Mesothelial cell of epicardium (in vitro differentiated cells): ENCODE data around the gene GRM7. TPM values are rescaled to one million over a fixed set of nuclear protein-coding genes. Genes with fewer than 3 reads are reported as not detected.

Experiments used
- DNase-seq, 2 experiments: peaks; one replicate each; pipeline ENCODE4 v3.0.0; 2021; ENCODE audit warnings: low spot score in 2 of 2; ENCODE audit not compliant: unreplicated experiment in 2 of 2
- H3K27ac Mint-ChIP-seq: 2 replicates; pipeline ENCODE4 v1.8.0; 2021; ENCODE audit warnings: mixed read lengths
- H3K27me3 Mint-ChIP-seq: 2 replicates; pipeline ENCODE4 v1.8.0; 2021; ENCODE audit warnings: low read depth, mixed read lengths
- H3K36me3 Mint-ChIP-seq: 2 replicates; pipeline ENCODE4 v1.8.0; 2021; ENCODE audit warnings: mixed read lengths
- H3K4me1 Mint-ChIP-seq: 2 replicates; pipeline ENCODE4 v1.8.0; 2021; ENCODE audit warnings: mixed read lengths
- H3K4me3 Mint-ChIP-seq: 2 replicates; pipeline ENCODE4 v1.8.0; 2021; ENCODE audit warnings: mild to moderate bottlenecking, moderate library complexity, mixed read lengths
- H3K9me3 Mint-ChIP-seq: 2 replicates; pipeline ENCODE4 v1.8.0; 2021; ENCODE audit warnings: mixed read lengths
- CTCF ChIP-seq: fragments of 200-600 bp; sonication (generic); IDR thresholded peaks from one replicate; pipeline ENCODE4 v1.5.0; 2021; ENCODE audit warnings: antibody characterized with exemption; ENCODE audit not compliant: unreplicated experiment
- total RNA-seq: library from RNA; stranded (reverse); gene quantifications from 3 replicates; pipeline ENCODE4 v1.2.1, GENCODE V29; 2021

Gene GRM7
- total RNA-seq, 1 donor from 2014 or later: 0.69 TPM

DNA sequence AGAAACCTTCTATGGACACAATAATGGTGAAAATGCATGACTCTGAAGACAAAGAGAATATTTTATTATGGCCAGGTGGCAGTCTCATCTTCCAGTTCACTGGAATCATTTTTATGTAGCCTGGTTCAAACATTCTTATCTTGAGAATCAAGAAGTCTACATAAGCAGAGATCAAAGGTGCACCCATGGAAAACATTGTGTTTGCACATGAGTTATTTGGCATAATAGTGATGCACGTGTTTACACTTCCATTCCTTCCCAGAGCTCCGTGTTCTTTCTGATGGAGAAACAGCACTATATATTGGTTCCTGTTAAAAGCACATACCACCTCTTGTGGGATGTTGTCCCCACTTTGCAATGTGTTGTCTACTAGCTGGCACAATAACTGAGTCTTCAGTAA, 572.2 kb downstream of the GRM7 start:
- Mint-ChIP-seq H3K9me3 (peaks cover 12% of the 10 kb centered on the region), H3K4me1 (no peaks in the 10 kb centered on the region), H3K36me3 (no peaks in the 10 kb centered on the region), H3K27ac (no peak overlapping the region), H3K4me3 (no peak overlapping the region), H3K27me3 (peaks cover 3% of the 10 kb centered on the region)
- no peak for DNase-seq
- no peak for TF ChIP-seq CTCF

DNA sequence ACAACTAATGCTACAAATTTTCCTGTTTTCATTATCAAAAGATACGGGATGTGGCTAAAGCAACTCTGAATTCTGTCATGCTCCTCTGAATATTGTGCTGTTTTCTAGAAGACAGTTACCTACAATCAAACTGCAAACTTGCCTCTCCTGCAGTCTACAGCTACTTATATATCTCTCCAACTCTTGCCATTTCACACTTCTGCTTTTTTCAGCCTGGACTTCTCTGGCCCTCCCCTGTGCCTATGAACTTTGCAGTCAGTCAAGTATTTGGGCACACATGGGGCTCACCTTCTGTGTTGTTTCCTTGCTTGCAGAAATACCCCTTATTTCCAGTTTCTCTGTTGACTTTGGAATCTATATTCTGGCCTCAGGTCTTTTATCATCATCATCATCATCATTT, 575.6 kb downstream of the GRM7 start:
- Mint-ChIP-seq H3K27me3 (peaks cover 4% of the 10 kb centered on the region), H3K4me3 (no peak overlapping the region), H3K9me3 (peaks cover 12% of the 10 kb centered on the region), H3K27ac (no peak overlapping the region), H3K4me1 (no peaks in the 10 kb centered on the region), H3K36me3 (no peaks in the 10 kb centered on the region)
- no peak for TF ChIP-seq CTCF
- DNase-seq: no peak

- no peak for DNase-seq
- no peak overlapping the region for H3K27ac Mint-ChIP-seq
- no peak for TF ChIP-seq CTCF
- peaks cover 17% of the 10 kb centered on the region for H3K9me3 Mint-ChIP-seq
- H3K36me3 Mint-ChIP-seq: no peaks in the 10 kb centered on the region
- no peaks in the 10 kb centered on the region for H3K4me1 Mint-ChIP-seq
- H3K4me3 Mint-ChIP-seq: no peak overlapping the region
- H3K27me3 Mint-ChIP-seq: peaks cover 4% of the 10 kb centered on the region
Measured at GRCh38 chr3:7437231-7437630, 576.3 kb downstream of the GRM7 start.

DNA sequence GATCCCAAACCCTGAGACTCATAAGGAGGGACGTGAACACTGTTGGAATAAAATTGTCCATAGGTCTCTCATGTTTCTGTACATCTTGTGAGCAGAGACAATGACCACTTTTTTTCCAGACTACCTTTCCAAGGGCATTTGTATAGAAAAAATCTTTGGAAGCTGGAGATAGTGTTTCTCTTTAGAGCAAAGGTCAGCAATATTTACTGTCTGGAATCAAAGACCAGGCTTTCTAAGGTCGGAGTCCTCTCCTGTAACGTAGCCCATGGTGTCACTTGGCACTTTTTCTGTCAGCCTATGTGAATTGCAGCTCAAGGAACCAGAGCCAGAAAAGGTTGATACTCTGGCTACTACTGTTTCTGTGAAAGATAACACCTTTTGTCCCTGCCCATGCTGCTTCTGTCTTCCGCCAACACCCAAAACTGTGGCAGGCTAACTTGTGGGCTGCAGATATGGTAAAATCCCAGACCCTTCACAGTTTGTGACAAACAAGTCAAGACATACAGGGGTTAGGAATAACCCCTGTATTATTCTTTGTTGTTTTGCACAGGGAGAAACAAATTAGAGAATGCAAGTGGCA, 578.3 kb downstream of the GRM7 start:
- H3K27ac Mint-ChIP-seq: no peak overlapping the region
- DNase-seq: no peak
- TF ChIP-seq CTCF: no peak
- H3K9me3 Mint-ChIP-seq: peaks cover 8% of the 10 kb centered on the region
- H3K4me3 Mint-ChIP-seq: no peak overlapping the region
- H3K36me3 Mint-ChIP-seq: no peaks in the 10 kb centered on the region
- no peaks in the 10 kb centered on the region for H3K4me1 Mint-ChIP-seq
- peaks cover 4% of the 10 kb centered on the region for H3K27me3 Mint-ChIP-seq

- Mint-ChIP-seq H3K4me3 (no peak overlapping the region), H3K9me3 (peaks cover 8% of the 10 kb centered on the region), H3K27me3 (no peaks in the 10 kb centered on the region), H3K27ac (no peak overlapping the region), H3K36me3 (no peaks in the 10 kb centered on the region), H3K4me1 (no peaks in the 10 kb centered on the region)
- DNase-seq: no peak
- TF ChIP-seq CTCF: no peak
Measured at GRCh38 chr3:7444886-7445285, 584.0 kb downstream of the GRM7 start.

GRCh38 chr3:7445331-7445730, 584.4 kb downstream of the GRM7 start:
- DNase-seq: no peak

More at GRCh38 chr3:7445331-7445730, 584.4 kb downstream of the GRM7 start:
- Mint-ChIP-seq H3K36me3 (no peaks in the 10 kb centered on the region), H3K4me1 (no peaks in the 10 kb centered on the region), H3K9me3 (peaks cover 8% of the 10 kb centered on the region), H3K4me3 (no peak overlapping the region), H3K27ac (no peak overlapping the region), H3K27me3 (no peaks in the 10 kb centered on the region)
- no peak for TF ChIP-seq CTCF
